Liver (tissue), 9 donors: ENCODE measurements around the gene PDE3A. TPM values are rescaled to one million over a fixed set of nuclear protein-coding genes. Genes with fewer than 3 reads are reported as not detected.
A peak's percentile ranks its signal among the peaks of the same experiment; 100 is the strongest.

Source experiments
- DNase-seq: peaks from one replicate; pipeline ENCODE4 v3.0.0-alpha.2; 2017; ENCODE audit warnings: low spot score
- H3K27ac ChIP-seq, 2 donors: one replicate each; pipeline ENCODE4 v1.7.0; 2013; ENCODE audit warnings: inconsistent platforms in 2 of 2, low read length in 2 of 2, control low read depth in 1 of 2, low read depth in 1 of 2, mild to moderate bottlenecking in 1 of 2
- H3K27me3 ChIP-seq, 4 donors: one replicate each; pipeline versions ENCODE4 v1.6.1 to v1.7.0; 2013; ENCODE audit warnings: low read length in 3 of 4, inconsistent platforms in 1 of 4, mild to moderate bottlenecking in 1 of 4, moderate library complexity in 1 of 4; ENCODE audit not compliant: control insufficient read depth in 4 of 4, insufficient read depth in 4 of 4
- H3K36me3 ChIP-seq, 4 donors: one replicate each; pipeline versions ENCODE4 v1.6.1 to v1.7.0; 2013; ENCODE audit warnings: low read length in 3 of 4, mild to moderate bottlenecking in 3 of 4, low read depth in 1 of 4, moderate library complexity in 1 of 4; ENCODE audit not compliant: control insufficient read depth in 4 of 4, insufficient read depth in 3 of 4
- H3K4me1 ChIP-seq, 4 donors: one replicate each; pipeline versions ENCODE4 v1.6.1 to v1.7.0; 2013; ENCODE audit warnings: low read length in 3 of 4, mild to moderate bottlenecking in 3 of 4, moderate library complexity in 1 of 4; ENCODE audit not compliant: control insufficient read depth in 4 of 4, insufficient read depth in 4 of 4
- H3K4me3 ChIP-seq, 3 donors: one replicate each; pipeline versions ENCODE4 v1.6.1 to v1.7.0; 2013; ENCODE audit warnings: low read length in 3 of 3, control low read depth in 1 of 3, low read depth in 1 of 3, mild to moderate bottlenecking in 1 of 3
- H3K9ac ChIP-seq, 2 donors: one replicate each; pipeline ENCODE4 v1.7.0; 2013; ENCODE audit warnings: low read length in 2 of 2, mild to moderate bottlenecking in 2 of 2, moderate library complexity in 2 of 2, control low read depth in 1 of 2, low read depth in 1 of 2
- H3K9me3 ChIP-seq, 4 donors: one replicate each; pipeline versions ENCODE4 v1.6.1 to v1.7.0; 2013; ENCODE audit warnings: low read length in 3 of 4; ENCODE audit not compliant: control insufficient read depth in 4 of 4
- EGR1 ChIP-seq, 2 donors: IDR thresholded peaks; 2 replicates each; pipeline ENCODE4 v1.6.1; 2016 to 2018; ENCODE audit warnings: antibody characterized with exemption in 2 of 2, low read depth in 2 of 2
- HNF4G ChIP-seq: IDR thresholded peaks from 2 replicates; pipeline ENCODE4 v1.6.1; 2016; ENCODE audit warnings: antibody characterized with exemption
- JUND ChIP-seq, 2 donors: IDR thresholded peaks; 2 replicates each; pipeline ENCODE4 v1.6.1; 2016; ENCODE audit warnings: antibody characterized with exemption in 2 of 2
- NR2F2 ChIP-seq: IDR thresholded peaks from 2 replicates; pipeline ENCODE4 v1.6.1; 2016; ENCODE audit warnings: antibody characterized with exemption
- RAD21 ChIP-seq, 2 donors: IDR thresholded peaks; 2 replicates each; pipeline ENCODE4 v1.6.1; 2016; ENCODE audit warnings: antibody characterized with exemption in 2 of 2, mild to moderate bottlenecking in 2 of 2
- RXRA ChIP-seq, 2 donors: IDR thresholded peaks; 2 replicates each; pipeline ENCODE4 v1.6.1; 2017 to 2018; ENCODE audit warnings: antibody characterized with exemption in 2 of 2, mild to moderate bottlenecking in 1 of 2
- TAF1 ChIP-seq: conservative IDR thresholded peaks from 2 replicates; pipeline ENCODE4 v1.6.1; 2016; ENCODE audit warnings: antibody characterized with exemption, mild to moderate bottlenecking
- WGBS: extraction: QIAGEN DNeasy Blood & Tissue Kit; methylation state at CpG from one replicate; pipeline ENCODE4 v1.1.7; 2013; 5-methylcytosine and 5-hydroxymethylcytosine counted together
- polyA plus RNA-seq, 2 donors: library from polyadenylated mRNA; stranded (reverse) in 1 of 2; unstranded in 1 of 2; fragments of 200-250 nt in 1 of 2; fragments of >200 nt in 1 of 2; fragmentation: Nextera tagmentation in 1 of 2; extraction: Ambion mirVana in 1 of 2; gene quantifications; one replicate each; pipeline versions ENCODE4 v1.2.1 to v1.2.3, GENCODE V29; 2013 to 2015
- total RNA-seq, 2 donors: library from RNA; depleted of rRNA; stranded (reverse); fragments of >200 nt; gene quantifications; one replicate each; pipeline ENCODE4 v1.2.3, GENCODE V29; 2014
- TF ChIP-seq, protein P1 (sequence below): IDR thresholded peaks from 2 replicates; pipeline ENCODE4 v1.6.1; 2016; ENCODE audit warnings: antibody characterized with exemption
- TF ChIP-seq, protein P2 (sequence below): IDR thresholded peaks from 2 replicates; pipeline ENCODE4 v1.6.1; 2016; ENCODE audit warnings: antibody characterized with exemption, mild to moderate bottlenecking
- TF ChIP-seq, protein P3 (sequence below): IDR thresholded peaks from 2 replicates; pipeline ENCODE4 v1.6.1; 2016; ENCODE audit warnings: antibody characterized with exemption
- TF ChIP-seq, protein P4 (sequence below): IDR thresholded peaks from 2 replicates; pipeline ENCODE4 v1.6.1; 2016; ENCODE audit warnings: antibody characterized with exemption
- TF ChIP-seq, protein P5 (sequence below): fragments of 150-350 bp; IDR thresholded peaks from 2 replicates; pipeline ENCODE4 v1.5.1; 2017; ENCODE audit warnings: improper control_type of control experiment, low read depth, low read length; ENCODE audit not compliant: missing input control
- donor health status: healthy.
- donor health status: healthy.
- donor health status: healthy.
- donor health status: healthy.
- donor health status: healthy.

Gene PDE3A
- total and polyA plus RNA-seq, 4 donors, result 0.50 to 3.8 (median 2.2) TPM

DNA sequence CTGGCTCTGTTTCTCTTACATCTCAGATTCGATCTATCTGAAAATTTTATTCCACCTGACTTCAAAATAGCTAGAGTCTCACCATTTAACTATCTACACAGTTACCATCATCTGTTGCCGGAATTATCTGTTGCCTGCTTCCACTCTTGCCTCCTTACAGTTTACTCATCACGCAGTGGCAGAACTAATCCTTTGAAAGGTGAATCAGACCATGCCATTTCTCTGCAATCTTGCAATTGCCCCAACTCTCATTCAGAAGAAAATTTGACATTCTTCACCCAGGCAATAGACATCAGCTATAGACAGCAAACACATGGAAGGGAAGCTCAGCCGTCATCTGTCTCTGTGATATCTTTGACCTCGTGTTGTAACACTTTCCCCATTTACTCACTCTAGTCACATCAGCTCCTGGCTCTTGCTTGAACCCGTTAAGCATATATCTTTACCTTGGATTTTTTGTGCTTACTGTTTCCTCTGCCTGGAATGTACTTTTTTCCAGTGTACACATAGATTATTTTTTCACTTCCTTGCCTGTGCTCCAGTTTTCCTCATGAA lies 85.5 kb downstream of the PDE3A start:
- Histone ChIP-seq H3K27ac (no peak overlapping the region), H3K9me3 (no peaks in the 10 kb centered on the region), H3K4me1 (no peaks in the 10 kb centered on the region), H3K9ac (no peak overlapping the region), H3K4me3 (no peak overlapping the region), H3K36me3 (no peaks in the 10 kb centered on the region), H3K27me3 (no peaks in the 10 kb centered on the region)
- TF ChIP-seq HNF4G (no peak), NR2F2 (no peak), TAF1 (no peak), RXRA (IDR thresholded peaks at IDR 0.05) (no peak), JUND (IDR thresholded peaks at IDR 0.05) (no peak), EGR1 (IDR thresholded peaks at IDR 0.05; ENCODE audit: low read depth in 2 of 2) (no peak)
- TF ChIP-seq, protein P1, sequence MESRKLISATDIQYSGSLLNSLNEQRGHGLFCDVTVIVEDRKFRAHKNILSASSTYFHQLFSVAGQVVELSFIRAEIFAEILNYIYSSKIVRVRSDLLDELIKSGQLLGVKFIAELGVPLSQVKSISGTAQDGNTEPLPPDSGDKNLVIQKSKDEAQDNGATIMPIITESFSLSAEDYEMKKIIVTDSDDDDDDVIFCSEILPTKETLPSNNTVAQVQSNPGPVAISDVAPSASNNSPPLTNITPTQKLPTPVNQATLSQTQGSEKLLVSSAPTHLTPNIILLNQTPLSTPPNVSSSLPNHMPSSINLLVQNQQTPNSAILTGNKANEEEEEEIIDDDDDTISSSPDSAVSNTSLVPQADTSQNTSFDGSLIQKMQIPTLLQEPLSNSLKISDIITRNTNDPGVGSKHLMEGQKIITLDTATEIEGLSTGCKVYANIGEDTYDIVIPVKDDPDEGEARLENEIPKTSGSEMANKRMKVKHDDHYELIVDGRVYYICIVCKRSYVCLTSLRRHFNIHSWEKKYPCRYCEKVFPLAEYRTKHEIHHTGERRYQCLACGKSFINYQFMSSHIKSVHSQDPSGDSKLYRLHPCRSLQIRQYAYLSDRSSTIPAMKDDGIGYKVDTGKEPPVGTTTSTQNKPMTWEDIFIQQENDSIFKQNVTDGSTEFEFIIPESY, result no peak
- TF ChIP-seq, protein P2, sequence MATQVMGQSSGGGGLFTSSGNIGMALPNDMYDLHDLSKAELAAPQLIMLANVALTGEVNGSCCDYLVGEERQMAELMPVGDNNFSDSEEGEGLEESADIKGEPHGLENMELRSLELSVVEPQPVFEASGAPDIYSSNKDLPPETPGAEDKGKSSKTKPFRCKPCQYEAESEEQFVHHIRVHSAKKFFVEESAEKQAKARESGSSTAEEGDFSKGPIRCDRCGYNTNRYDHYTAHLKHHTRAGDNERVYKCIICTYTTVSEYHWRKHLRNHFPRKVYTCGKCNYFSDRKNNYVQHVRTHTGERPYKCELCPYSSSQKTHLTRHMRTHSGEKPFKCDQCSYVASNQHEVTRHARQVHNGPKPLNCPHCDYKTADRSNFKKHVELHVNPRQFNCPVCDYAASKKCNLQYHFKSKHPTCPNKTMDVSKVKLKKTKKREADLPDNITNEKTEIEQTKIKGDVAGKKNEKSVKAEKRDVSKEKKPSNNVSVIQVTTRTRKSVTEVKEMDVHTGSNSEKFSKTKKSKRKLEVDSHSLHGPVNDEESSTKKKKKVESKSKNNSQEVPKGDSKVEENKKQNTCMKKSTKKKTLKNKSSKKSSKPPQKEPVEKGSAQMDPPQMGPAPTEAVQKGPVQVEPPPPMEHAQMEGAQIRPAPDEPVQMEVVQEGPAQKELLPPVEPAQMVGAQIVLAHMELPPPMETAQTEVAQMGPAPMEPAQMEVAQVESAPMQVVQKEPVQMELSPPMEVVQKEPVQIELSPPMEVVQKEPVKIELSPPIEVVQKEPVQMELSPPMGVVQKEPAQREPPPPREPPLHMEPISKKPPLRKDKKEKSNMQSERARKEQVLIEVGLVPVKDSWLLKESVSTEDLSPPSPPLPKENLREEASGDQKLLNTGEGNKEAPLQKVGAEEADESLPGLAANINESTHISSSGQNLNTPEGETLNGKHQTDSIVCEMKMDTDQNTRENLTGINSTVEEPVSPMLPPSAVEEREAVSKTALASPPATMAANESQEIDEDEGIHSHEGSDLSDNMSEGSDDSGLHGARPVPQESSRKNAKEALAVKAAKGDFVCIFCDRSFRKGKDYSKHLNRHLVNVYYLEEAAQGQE, result no peak
- TF ChIP-seq, protein P3, sequence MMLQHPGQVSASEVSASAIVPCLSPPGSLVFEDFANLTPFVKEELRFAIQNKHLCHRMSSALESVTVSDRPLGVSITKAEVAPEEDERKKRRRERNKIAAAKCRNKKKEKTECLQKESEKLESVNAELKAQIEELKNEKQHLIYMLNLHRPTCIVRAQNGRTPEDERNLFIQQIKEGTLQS, result no peak
- TF ChIP-seq, protein P4, sequence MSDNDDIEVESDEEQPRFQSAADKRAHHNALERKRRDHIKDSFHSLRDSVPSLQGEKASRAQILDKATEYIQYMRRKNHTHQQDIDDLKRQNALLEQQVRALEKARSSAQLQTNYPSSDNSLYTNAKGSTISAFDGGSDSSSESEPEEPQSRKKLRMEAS, result no peak
- no peak for DNase-seq
- 70% methylated on average over 6 of the region's 6 CpGs for WGBS

DNA sequence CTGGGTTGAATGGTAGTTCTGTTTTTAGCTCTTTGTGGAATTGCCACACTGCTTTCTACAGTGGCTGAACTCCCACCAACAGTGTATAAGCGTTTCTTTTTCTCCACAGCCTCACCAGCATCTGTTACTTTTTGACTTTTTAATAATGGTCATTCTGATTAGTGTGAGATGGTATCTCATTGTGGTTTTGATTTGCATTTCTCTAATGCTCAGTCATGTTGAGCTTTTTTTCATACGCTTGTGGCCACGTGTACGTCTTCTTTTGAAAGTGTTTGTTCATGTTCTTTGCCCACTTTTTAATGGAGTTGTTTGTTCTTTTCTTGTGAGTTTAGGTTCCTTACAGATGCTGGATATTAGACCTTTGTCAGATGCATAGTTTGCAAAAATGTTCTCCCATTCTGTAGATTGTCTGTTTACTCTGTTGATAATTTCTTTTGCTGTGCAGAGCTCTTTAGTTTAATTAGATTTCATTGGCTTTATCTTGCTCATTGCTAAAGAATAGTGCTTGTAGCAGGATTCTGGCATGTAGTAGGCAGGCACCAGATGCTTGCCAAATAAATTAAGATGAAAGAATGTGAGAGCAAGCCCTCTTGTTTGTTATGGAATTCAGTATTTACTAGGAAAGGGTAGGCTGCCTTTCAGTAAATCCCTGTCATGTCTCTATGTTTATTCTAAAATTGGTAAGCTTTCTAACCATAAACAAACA lies 86.8 kb downstream of the PDE3A start:
- DNase-seq, result no peak
- no peak overlapping the region for H3K4me3 ChIP-seq
- 58% methylated on average over 4 of the region's 4 CpGs for WGBS
- no peaks in the 10 kb centered on the region for H3K9me3 ChIP-seq
- H3K9ac ChIP-seq, result no peak overlapping the region
- H3K36me3 ChIP-seq, result no peaks in the 10 kb centered on the region
- TF ChIP-seq NR2F2, result peak; percentile 9
- TF ChIP-seq, protein P5, sequence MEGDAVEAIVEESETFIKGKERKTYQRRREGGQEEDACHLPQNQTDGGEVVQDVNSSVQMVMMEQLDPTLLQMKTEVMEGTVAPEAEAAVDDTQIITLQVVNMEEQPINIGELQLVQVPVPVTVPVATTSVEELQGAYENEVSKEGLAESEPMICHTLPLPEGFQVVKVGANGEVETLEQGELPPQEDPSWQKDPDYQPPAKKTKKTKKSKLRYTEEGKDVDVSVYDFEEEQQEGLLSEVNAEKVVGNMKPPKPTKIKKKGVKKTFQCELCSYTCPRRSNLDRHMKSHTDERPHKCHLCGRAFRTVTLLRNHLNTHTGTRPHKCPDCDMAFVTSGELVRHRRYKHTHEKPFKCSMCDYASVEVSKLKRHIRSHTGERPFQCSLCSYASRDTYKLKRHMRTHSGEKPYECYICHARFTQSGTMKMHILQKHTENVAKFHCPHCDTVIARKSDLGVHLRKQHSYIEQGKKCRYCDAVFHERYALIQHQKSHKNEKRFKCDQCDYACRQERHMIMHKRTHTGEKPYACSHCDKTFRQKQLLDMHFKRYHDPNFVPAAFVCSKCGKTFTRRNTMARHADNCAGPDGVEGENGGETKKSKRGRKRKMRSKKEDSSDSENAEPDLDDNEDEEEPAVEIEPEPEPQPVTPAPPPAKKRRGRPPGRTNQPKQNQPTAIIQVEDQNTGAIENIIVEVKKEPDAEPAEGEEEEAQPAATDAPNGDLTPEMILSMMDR, result no peak
- no peak for TF ChIP-seq RAD21 (IDR thresholded peaks at IDR 0.05)
- no peak overlapping the region for H3K27ac ChIP-seq
- no peaks in the 10 kb centered on the region for H3K4me1 ChIP-seq
- H3K27me3 ChIP-seq, result no peaks in the 10 kb centered on the region
